CD14-positive monocyte (primary cell): Measurements from ENCODE around the gene HYOU1. TPM values are rescaled to one million over a fixed set of nuclear protein-coding genes. Genes with fewer than 3 reads are reported as not detected.

Source experiments
- DNase-seq, 3 donors: peaks; one replicate each; pipeline ENCODE4 v3.0.0-alpha.2; 2011 to 2022
- H2AFZ ChIP-seq: 2 replicates; pipeline ENCODE4 v1.6.0; 2012; ENCODE audit warnings: mild to moderate bottlenecking, low read depth, low read length, inconsistent platforms; ENCODE audit not compliant: insufficient read depth, poor library complexity, severe bottlenecking
- H3K27ac ChIP-seq, 2 donors: 1 replicate in 1 of 2; 2 replicates in 1 of 2; pipeline ENCODE4 v1.5.1; 2012 to 2013; ENCODE audit warnings: low read length in 2 of 2, control low read depth in 1 of 2, inconsistent platforms in 1 of 2, low read depth in 1 of 2, mild to moderate bottlenecking in 1 of 2
- H3K27me3 ChIP-seq, 2 donors: one replicate each; pipeline versions ENCODE4 v1.6.0 to v1.6.1; 2011 to 2013; ENCODE audit warnings: low read length in 2 of 2; ENCODE audit not compliant: control insufficient read depth in 2 of 2, insufficient read depth in 2 of 2
- H3K36me3 ChIP-seq, 2 donors: replicated peaks in 1 of 2; 1 replicate in 1 of 2; 2 replicates in 1 of 2; pipeline versions ENCODE4 v1.5.1 to v1.6.1; 2012 to 2013; ENCODE audit warnings: low read length in 2 of 2, control low read depth in 1 of 2, inconsistent platforms in 1 of 2, mild to moderate bottlenecking in 1 of 2; ENCODE audit not compliant: insufficient read depth in 2 of 2, control insufficient read depth in 1 of 2
- H3K4me1 ChIP-seq, 2 donors: 1 replicate in 1 of 2; 2 replicates in 1 of 2; pipeline versions ENCODE4 v1.5.1 to v1.6.1; 2012 to 2013; ENCODE audit warnings: low read length in 2 of 2, control low read depth in 1 of 2, inconsistent platforms in 1 of 2, mild to moderate bottlenecking in 1 of 2, moderate library complexity in 1 of 2; ENCODE audit not compliant: insufficient read depth in 2 of 2, control insufficient read depth in 1 of 2
- H3K4me2 ChIP-seq: replicated peaks from 2 replicates; pipeline ENCODE3; 2012; ENCODE audit warnings: low read length, moderate library complexity, mild to moderate bottlenecking; ENCODE audit not compliant: poor library complexity, severe bottlenecking; ENCODE audit errors: extremely low read depth
- H3K4me3 ChIP-seq, 3 experiments: fragments of 200-600 bp in 1 of 3; sonication (generic) in 1 of 3; replicated peaks in 1 of 3; 1 replicate in 2 of 3; 2 replicates in 1 of 3; pipeline ENCODE4 v1.5.1; 2011 to 2013; ENCODE audit warnings: low read length in 3 of 3, mild to moderate bottlenecking in 3 of 3, control low read depth in 2 of 3, low read depth in 2 of 3, inconsistent platforms in 1 of 3, moderate library complexity in 1 of 3
- H3K79me2 ChIP-seq: 2 replicates; pipeline ENCODE4 v1.6.0; 2012; ENCODE audit warnings: mild to moderate bottlenecking, control low read depth, inconsistent platforms, low read length, moderate library complexity; ENCODE audit not compliant: insufficient read depth
- H3K9ac ChIP-seq: 2 replicates; pipeline ENCODE4 v1.6.0; 2017; ENCODE audit warnings: low read length, mild to moderate bottlenecking; ENCODE audit not compliant: insufficient read depth, poor library complexity, severe bottlenecking
- H3K9me3 ChIP-seq, 2 donors: replicated peaks in 1 of 2; 1 replicate in 1 of 2; 2 replicates in 1 of 2; pipeline versions ENCODE4 v1.5.1 to v1.6.1; 2012 to 2013; ENCODE audit warnings: low read length in 2 of 2, control low read depth in 1 of 2; ENCODE audit not compliant: control insufficient read depth in 1 of 2, insufficient read depth in 1 of 2
- H4K20me1 ChIP-seq: 2 replicates; pipeline ENCODE4 v1.6.0; 2012; ENCODE audit warnings: mild to moderate bottlenecking, low read length, control low read depth, moderate library complexity; ENCODE audit not compliant: insufficient read depth
- H3K27ac Mint-ChIP-seq, 7 donors: one replicate each; pipeline ENCODE4 v1.8.0; 2020; ENCODE audit warnings: mild to moderate bottlenecking in 7 of 7, mixed read lengths in 7 of 7, moderate library complexity in 6 of 7, inconsistent platforms in 2 of 7
- H3K27me3 Mint-ChIP-seq, 3 donors: one replicate each; pipeline ENCODE4 v1.8.0; 2021 to 2022; ENCODE audit warnings: low read depth in 3 of 3, mild to moderate bottlenecking in 3 of 3, mixed read lengths in 3 of 3, moderate library complexity in 3 of 3, inconsistent platforms in 1 of 3
- H3K36me3 Mint-ChIP-seq, 2 donors: one replicate each; pipeline ENCODE4 v1.8.0; 2020; ENCODE audit warnings: mixed read lengths in 2 of 2, inconsistent platforms in 1 of 2, mild to moderate bottlenecking in 1 of 2
- H3K4me1 Mint-ChIP-seq: one replicate; pipeline ENCODE4 v1.8.0; 2020; ENCODE audit warnings: mild to moderate bottlenecking, mixed read lengths
- H3K4me3 Mint-ChIP-seq, 2 donors: one replicate each; pipeline ENCODE4 v1.8.0; 2020; ENCODE audit warnings: mild to moderate bottlenecking in 2 of 2, mixed read lengths in 2 of 2, moderate library complexity in 1 of 2
- H3K9me3 Mint-ChIP-seq, 7 donors: one replicate each; pipeline ENCODE4 v1.8.0; 2020 to 2022; ENCODE audit warnings: mixed read lengths in 7 of 7, mild to moderate bottlenecking in 6 of 7, moderate library complexity in 6 of 7, inconsistent platforms in 2 of 7
- CTCF ChIP-seq: fragments of 200-600 bp; IDR thresholded peaks from one replicate; pipeline ENCODE4 v1.8.0; 2022; ENCODE audit warnings: antibody characterized with exemption, mild to moderate bottlenecking
- WGBS: methylation state at CpG from one replicate; pipeline ENCODE4 v1.1.5; 2013; ENCODE audit warnings: missing lambda C conversion rate; ENCODE audit not compliant: insufficient coverage; 5-methylcytosine and 5-hydroxymethylcytosine counted together
- intact Hi-C, 2 donors: fragments of 100-400 bp; cut with micrococcal nuclease; formaldehyde crosslinking; loops; one replicate each; pipeline versions ENCODE4 v1.15.0 to v1.15.1; 2023
- polyA plus RNA-seq, 3 donors: library from polyadenylated mRNA; depleted of rRNA in 1 of 3; unstranded in 2 of 3; stranded (reverse) in 1 of 3; fragments of 300-500 nt in 2 of 3; fragments of >200 nt in 1 of 3; fragmentation: Illumina TruSeq in 2 of 3; gene quantifications; 1 replicate in 2 of 3; 2 replicates in 1 of 3; pipeline ENCODE4 v1.2.3, GENCODE V29; 2012 to 2021

The HYOU1 gene
- polyA plus RNA-seq, 3 donors, result 8.4 to 34.9 (median 8.6) TPM

- intact Hi-C loops, result no loop called here
- H3K36me3 ChIP-seq, result peaks cover 42 to 67% of the 10 kb centered on the region in 2 donors
- no peak overlapping the region for H3K4me2 ChIP-seq
- no peak overlapping the region for H3K9ac ChIP-seq
- TF ChIP-seq CTCF, result no peak
- H3K9me3 ChIP-seq, result no peaks in the 10 kb centered on the region
- no peak for DNase-seq
- peaks cover 0 to 2% (median 0%) of the 10 kb centered on the region in 3 donors for H3K27me3 Mint-ChIP-seq
- no peak overlapping the region for H3K27ac Mint-ChIP-seq
- no peak overlapping the region for H3K4me3 Mint-ChIP-seq
- H3K4me1 ChIP-seq, result peaks cover 19 to 23% of the 10 kb centered on the region in 2 donors
- H4K20me1 ChIP-seq, result no peaks in the 10 kb centered on the region
- no peaks in the 10 kb centered on the region for H3K27me3 ChIP-seq
- peaks cover 47 to 69% of the 10 kb centered on the region in 2 donors for H3K36me3 Mint-ChIP-seq
- whole genome bisulfite sequencing, result 60% methylated on average over 1 of the region's 1 CpG
- peaks cover 34% of the 10 kb centered on the region for H3K79me2 ChIP-seq
- no peaks in the 10 kb centered on the region for H3K9me3 Mint-ChIP-seq
- H3K27ac ChIP-seq, result no peak overlapping the region
- no peak overlapping the region for H2AFZ ChIP-seq
- H3K4me3 ChIP-seq, result no peak overlapping the region
- peaks cover 25% of the 10 kb centered on the region for H3K4me1 Mint-ChIP-seq
Observed at GRCh38 chr11:119000906-119001305, 56.1 kb downstream of the HYOU1 start.

- Histone ChIP-seq H3K9ac (peak overlapping the region; percentile 89), H2AFZ (peak overlapping the region; percentile 95), H3K27ac (peak overlapping the region in 1 of 2 donors; percentile 87), H3K27me3 (no peaks in the 10 kb centered on the region), H3K4me2 (peak overlapping the region; percentile 99), H3K36me3 (peaks cover 31 to 46% of the 10 kb centered on the region in 2 donors), H3K4me1 (peaks cover 19 to 23% of the 10 kb centered on the region in 2 donors), H3K79me2 (peaks cover 34% of the 10 kb centered on the region), H3K4me3 (peak overlapping the region in 1 of 3 experiments; percentile 87), H3K9me3 (no peaks in the 10 kb centered on the region), H4K20me1 (no peaks in the 10 kb centered on the region)
- no peak for TF ChIP-seq CTCF
- H3K27me3 Mint-ChIP-seq, result peaks cover 0 to 2% (median 0%) of the 10 kb centered on the region in 3 donors
- peaks cover 37 to 52% of the 10 kb centered on the region in 2 donors for H3K36me3 Mint-ChIP-seq
- no peaks in the 10 kb centered on the region for H3K9me3 Mint-ChIP-seq
- intact Hi-C loops, result loop anchor here (1.0 to 5.0 kb wide), 3 partner anchors 17 to 33 kb away; partner anchors contain the start of gene SLC37A4 (in 1 of the 2)
- peaks cover 25% of the 10 kb centered on the region for H3K4me1 Mint-ChIP-seq
- WGBS, result 100% methylated on average over 3 of the region's 6 CpGs
- H3K27ac Mint-ChIP-seq, result peak overlapping the region; percentile 91 to 97 (median 95)
- no peak for DNase-seq
- H3K4me3 Mint-ChIP-seq, result peak overlapping the region; percentile 95 to 97
Observed at GRCh38 chr11:118998822-118999221, 58.2 kb downstream of the HYOU1 start.
